ENCODE results near the gene RPTOR. TPM values are rescaled to one million over a fixed set of nuclear protein-coding genes. Genes with fewer than 3 reads are reported as not detected.

The RPTOR gene
- total RNA-seq, 1 experiment from 2014 or later, result 66.7 TPM

DNA sequence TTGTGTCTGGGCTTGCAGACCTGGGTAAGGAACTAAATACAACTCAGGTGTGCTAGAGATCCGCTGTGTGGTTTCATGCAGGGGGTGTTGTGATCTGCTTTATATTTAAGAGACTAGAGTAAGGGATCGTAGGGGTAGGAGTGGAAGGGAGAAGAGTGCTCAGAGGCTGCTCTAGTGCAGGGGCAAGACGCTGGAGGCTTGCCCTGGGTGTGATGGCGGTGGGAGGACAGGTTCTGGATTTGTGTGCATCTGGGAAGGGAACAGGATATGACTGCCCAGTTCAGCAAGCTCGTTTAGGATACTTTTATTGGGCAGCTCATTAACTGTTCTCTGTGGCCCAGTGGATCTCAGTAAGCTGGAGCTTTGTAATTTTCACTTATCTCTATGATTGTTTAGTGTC lies 47.6 kb downstream of the RPTOR start:
- no peaks in the 10 kb centered on the region for H3K9me3 Mint-ChIP-seq (ENCODE audit: unreplicated experiment)

DNA sequence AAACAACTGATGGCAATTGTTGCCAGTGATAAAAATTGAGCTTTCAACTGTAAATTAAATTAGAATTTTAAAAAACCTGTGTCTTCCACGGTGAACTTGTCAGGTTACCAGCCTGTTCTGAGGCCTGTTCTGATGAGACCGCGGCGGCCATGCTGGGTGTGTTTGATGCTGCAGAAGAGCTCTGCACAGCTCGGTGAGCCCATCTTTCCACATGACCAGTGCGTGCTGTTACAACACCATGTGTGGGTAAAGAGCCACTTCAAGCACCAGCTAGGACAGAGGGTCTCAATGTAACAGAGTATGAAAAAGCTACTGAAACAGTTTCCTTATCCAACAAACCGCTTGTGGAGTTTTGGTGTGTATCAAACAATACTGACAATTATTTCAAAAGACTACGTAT lies 48.5 kb downstream of the RPTOR start:
- no peaks in the 10 kb centered on the region for H3K27me3 ChIP-seq (replicated peaks; ENCODE audit: control insufficient read depth, insufficient read depth, low read length)
- TF ChIP-seq, protein P1, sequence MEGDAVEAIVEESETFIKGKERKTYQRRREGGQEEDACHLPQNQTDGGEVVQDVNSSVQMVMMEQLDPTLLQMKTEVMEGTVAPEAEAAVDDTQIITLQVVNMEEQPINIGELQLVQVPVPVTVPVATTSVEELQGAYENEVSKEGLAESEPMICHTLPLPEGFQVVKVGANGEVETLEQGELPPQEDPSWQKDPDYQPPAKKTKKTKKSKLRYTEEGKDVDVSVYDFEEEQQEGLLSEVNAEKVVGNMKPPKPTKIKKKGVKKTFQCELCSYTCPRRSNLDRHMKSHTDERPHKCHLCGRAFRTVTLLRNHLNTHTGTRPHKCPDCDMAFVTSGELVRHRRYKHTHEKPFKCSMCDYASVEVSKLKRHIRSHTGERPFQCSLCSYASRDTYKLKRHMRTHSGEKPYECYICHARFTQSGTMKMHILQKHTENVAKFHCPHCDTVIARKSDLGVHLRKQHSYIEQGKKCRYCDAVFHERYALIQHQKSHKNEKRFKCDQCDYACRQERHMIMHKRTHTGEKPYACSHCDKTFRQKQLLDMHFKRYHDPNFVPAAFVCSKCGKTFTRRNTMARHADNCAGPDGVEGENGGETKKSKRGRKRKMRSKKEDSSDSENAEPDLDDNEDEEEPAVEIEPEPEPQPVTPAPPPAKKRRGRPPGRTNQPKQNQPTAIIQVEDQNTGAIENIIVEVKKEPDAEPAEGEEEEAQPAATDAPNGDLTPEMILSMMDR (IDR thresholded peaks at IDR 0.05; ENCODE audit: insufficient read depth in 1 of 2, low read depth in 1 of 2, low read length in 1 of 2, severe bottlenecking in 1 of 2, unreplicated experiment in 1 of 2), result no peak
- intact Hi-C loops (cut with micrococcal nuclease; ENCODE audit: unreplicated experiment), result no loop called here
- Mint-ChIP-seq H3K9me3 (ENCODE audit: unreplicated experiment) (no peaks in the 10 kb centered on the region), H3K27me3 (ENCODE audit: insufficient read depth, unreplicated experiment) (no peaks in the 10 kb centered on the region), H3K4me3 (ENCODE audit: unreplicated experiment) (no peak overlapping the region), H3K4me1 (ENCODE audit: low read depth, unreplicated experiment) (peaks cover 35% of the 10 kb centered on the region), H3K27ac (ENCODE audit: unreplicated experiment) (no peak overlapping the region), H3K36me3 (ENCODE audit: insufficient read depth, unreplicated experiment) (peaks cover 8% of the 10 kb centered on the region)
- peaks cover 11% of the 10 kb centered on the region for H3K4me1 ChIP-seq
- BruUV-seq (replicated peaks), result no TSS peak
- no peak overlapping the region for H3K4me3 ChIP-seq (ENCODE audit: low read depth, low read length)
- no peak for DNase-seq
- ChIA-PET POLR2A (no interaction called here), CTCF (no interaction called here)
- no peaks in the 10 kb centered on the region for H3K36me3 ChIP-seq (ENCODE audit: control insufficient read depth, insufficient read depth, low read length)
- H3K9me3 ChIP-seq, result no peaks in the 10 kb centered on the region

More for the DNA sequence above, 47.6 kb downstream of the RPTOR start:
- H3K27me3 Mint-ChIP-seq (ENCODE audit: insufficient read depth, unreplicated experiment), result no peaks in the 10 kb centered on the region
- H3K4me3 Mint-ChIP-seq (ENCODE audit: unreplicated experiment), result no peak overlapping the region
- no peak overlapping the region for H3K4me3 ChIP-seq (ENCODE audit: low read depth, low read length)
- H3K36me3 Mint-ChIP-seq (ENCODE audit: insufficient read depth, unreplicated experiment), result peaks cover 5% of the 10 kb centered on the region
- H3K4me1 Mint-ChIP-seq (ENCODE audit: low read depth, unreplicated experiment), result peaks cover 29% of the 10 kb centered on the region
- TF ChIP-seq, protein P1 (IDR thresholded peaks at IDR 0.05; ENCODE audit: insufficient read depth in 1 of 2, low read depth in 1 of 2, low read length in 1 of 2, severe bottlenecking in 1 of 2, unreplicated experiment in 1 of 2), result no peak
- no peaks in the 10 kb centered on the region for H3K36me3 ChIP-seq (ENCODE audit: control insufficient read depth, insufficient read depth, low read length)
- no peaks in the 10 kb centered on the region for H3K9me3 ChIP-seq
- CTCF ChIA-PET, result no interaction called here
- H3K4me1 ChIP-seq, result peaks cover 9% of the 10 kb centered on the region
- intact Hi-C loops (cut with micrococcal nuclease; ENCODE audit: unreplicated experiment), result no loop called here
- no peak for DNase-seq
- POLR2A ChIA-PET, result no interaction called here
- H3K27ac Mint-ChIP-seq (ENCODE audit: unreplicated experiment), result no peak overlapping the region
- no TSS peak for BruUV-seq (replicated peaks)
- H3K27me3 ChIP-seq (replicated peaks; ENCODE audit: control insufficient read depth, insufficient read depth, low read length), result no peaks in the 10 kb centered on the region

DNA sequence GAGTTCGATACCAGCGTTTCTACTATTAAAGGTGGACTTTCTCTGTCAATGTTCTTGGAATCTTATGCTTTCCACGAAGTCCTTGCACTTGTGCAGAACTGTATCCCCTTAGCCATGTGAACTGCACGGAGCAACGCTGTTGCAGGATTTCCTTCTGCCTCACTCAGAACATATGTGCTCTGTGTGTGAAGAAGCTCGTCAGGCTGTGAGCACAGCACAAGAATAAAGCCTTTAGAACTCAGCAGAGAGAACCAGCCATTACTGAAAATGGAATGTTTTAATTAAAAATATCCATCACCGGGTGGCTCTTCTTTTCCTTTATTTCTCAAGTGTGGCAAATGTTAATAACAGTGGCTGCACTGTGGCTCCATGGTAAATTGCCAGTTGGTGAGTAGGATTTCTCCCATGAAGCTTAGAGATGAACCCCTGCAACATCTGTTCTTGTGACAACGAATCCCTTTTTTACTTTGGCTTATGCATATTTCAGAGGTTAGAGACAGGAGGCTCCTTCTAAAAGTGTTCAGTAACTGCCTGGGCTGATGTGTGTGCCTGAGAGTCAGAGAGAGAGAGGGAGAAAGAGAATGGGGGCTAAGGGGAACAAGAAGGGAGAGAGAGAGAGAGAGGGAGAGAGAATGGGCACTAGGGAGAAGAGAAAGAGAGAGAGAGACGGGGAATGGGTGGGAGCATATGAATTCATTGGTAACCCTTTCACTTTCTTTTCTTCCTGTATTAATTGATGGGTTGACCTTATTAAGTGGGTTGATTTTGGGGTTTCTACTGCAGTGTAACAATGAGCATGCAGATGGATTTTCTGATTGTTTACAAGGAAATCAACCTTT lies 50.0 kb downstream of the RPTOR start:
- H3K27me3 ChIP-seq (replicated peaks; ENCODE audit: control insufficient read depth, insufficient read depth, low read length), result no peaks in the 10 kb centered on the region
- H3K27me3 Mint-ChIP-seq (ENCODE audit: insufficient read depth, unreplicated experiment), result no peaks in the 10 kb centered on the region
- no peak overlapping the region for H3K4me3 Mint-ChIP-seq (ENCODE audit: unreplicated experiment)
- DNase-seq, result no peak
- H3K36me3 Mint-ChIP-seq (ENCODE audit: insufficient read depth, unreplicated experiment), result peaks cover 12% of the 10 kb centered on the region
- no peak overlapping the region for H3K4me3 ChIP-seq (ENCODE audit: low read depth, low read length)
- intact Hi-C loops (cut with micrococcal nuclease; ENCODE audit: unreplicated experiment), result no loop called here
- no TSS peak for BruUV-seq (replicated peaks)
- H3K9me3 ChIP-seq, result no peaks in the 10 kb centered on the region
- H3K4me1 ChIP-seq, result peaks cover 26% of the 10 kb centered on the region
- ChIA-PET POLR2A (no interaction called here), CTCF (no interaction called here)
- H3K4me1 Mint-ChIP-seq (ENCODE audit: low read depth, unreplicated experiment), result peaks cover 50% of the 10 kb centered on the region
- H3K9me3 Mint-ChIP-seq (ENCODE audit: unreplicated experiment), result no peaks in the 10 kb centered on the region
- H3K27ac Mint-ChIP-seq (ENCODE audit: unreplicated experiment), result no peak overlapping the region
- H3K36me3 ChIP-seq (ENCODE audit: control insufficient read depth, insufficient read depth, low read length), result no peaks in the 10 kb centered on the region
- TF ChIP-seq, protein P1 (IDR thresholded peaks at IDR 0.05; ENCODE audit: insufficient read depth in 1 of 2, low read depth in 1 of 2, low read length in 1 of 2, severe bottlenecking in 1 of 2, unreplicated experiment in 1 of 2), result no peak
